Smooth muscle cell (in vitro differentiated cells): ENCODE data around the gene TTC4. TPM values are rescaled to one million over a fixed set of nuclear protein-coding genes. Genes with fewer than 3 reads are reported as not detected.
A peak's percentile ranks its signal among the peaks of the same experiment; 100 is the strongest.

Experiments used
- DNase-seq: peaks from one replicate; lab custom pipeline; 2025; ENCODE audit not compliant: unreplicated experiment; lab: John Stamatoyannopoulos, UW
- H2AFZ ChIP-seq: fragments of 200-600 bp; sonication (generic); 2 replicates; pipeline ENCODE4 v1.6.0; 2016; ENCODE audit warnings: antibody characterized with exemption, low read depth, mild to moderate bottlenecking
- H3F3A ChIP-seq: fragments of 200-600 bp; sonication (generic); 2 replicates; pipeline ENCODE4 v1.6.0; 2017; ENCODE audit warnings: antibody characterized with exemption, low read depth
- H3K27ac ChIP-seq: fragments of 200-600 bp; sonication (generic); 2 replicates; pipeline ENCODE4 v1.5.1; 2016; ENCODE audit warnings: low read depth, mild to moderate bottlenecking
- H3K27me3 ChIP-seq: fragments of 200-600 bp; sonication (generic); 2 replicates; pipeline ENCODE4 v1.6.1; 2016; ENCODE audit warnings: low read depth, mild to moderate bottlenecking
- H3K36me3 ChIP-seq: fragments of 200-600 bp; sonication (generic); 2 replicates; pipeline ENCODE4 v1.5.1; 2016; ENCODE audit warnings: low read depth
- H3K4me1 ChIP-seq: fragments of 200-600 bp; sonication (generic); 2 replicates; pipeline ENCODE4 v1.5.1; 2016; ENCODE audit warnings: low read depth
- H3K4me2 ChIP-seq: fragments of 200-600 bp; sonication (generic); 2 replicates; pipeline ENCODE4 v1.6.0; 2016; ENCODE audit warnings: mild to moderate bottlenecking
- H3K4me3 ChIP-seq: fragments of 200-600 bp; sonication (generic); 2 replicates; pipeline ENCODE4 v1.5.1; 2016; ENCODE audit warnings: mild to moderate bottlenecking
- H3K79me2 ChIP-seq: fragments of 200-600 bp; sonication (generic); 2 replicates; pipeline ENCODE4 v1.6.0; 2016; ENCODE audit warnings: low read depth, mild to moderate bottlenecking
- H3K9ac ChIP-seq: fragments of 200-600 bp; sonication (generic); 2 replicates; pipeline ENCODE4 v1.6.0; 2016; ENCODE audit warnings: low read depth
- H3K9me3 ChIP-seq: fragments of 200-600 bp; sonication (generic); replicated peaks from 2 replicates; pipeline ENCODE4 v1.5.1; 2016; ENCODE audit warnings: low read depth
- H4K20me1 ChIP-seq: fragments of 200-600 bp; sonication (generic); 2 replicates; pipeline ENCODE4 v1.6.0; 2016; ENCODE audit warnings: low read depth
- CTCF ChIP-seq: fragments of 200-600 bp; sonication (generic); IDR thresholded peaks from 2 replicates; pipeline ENCODE4 v1.5.1; 2017; ENCODE audit warnings: borderline replicate concordance, mild to moderate bottlenecking, antibody characterized with exemption; ENCODE audit not compliant: insufficient read depth, poor library complexity, severe bottlenecking
- WGBS: methylation state at CpG from one replicate; pipeline ENCODE4 v1.1.7; 2016; ENCODE audit warnings: low lambda C conversion rate; 5-methylcytosine and 5-hydroxymethylcytosine counted together
- polyA plus RNA-seq: library from polyadenylated mRNA; unstranded; fragments of >200 nt; fragmentation: Nextera tagmentation; extraction: Ambion mirVana; gene quantifications from 2 replicates; pipeline ENCODE4 v1.2.1, GENCODE V29; 2016
- total RNA-seq: library from RNA; depleted of rRNA; stranded (reverse); fragments of >200 nt; gene quantifications from 2 replicates; pipeline ENCODE4 v1.2.3, GENCODE V29; 2014

TTC4 gene
- total and polyA plus RNA-seq, 2 experiments from 2014 or later, result 14.7 to 27.3 TPM

- no peak overlapping the region for H3K27ac ChIP-seq
- H3K79me2 ChIP-seq, result peaks cover 17% of the 10 kb centered on the region
- no peaks in the 10 kb centered on the region for H3F3A ChIP-seq
- H2AFZ ChIP-seq, result no peak overlapping the region
- DNase-seq, result no peak
- H3K4me2 ChIP-seq, result no peak overlapping the region
- no peaks in the 10 kb centered on the region for H3K9me3 ChIP-seq
- no peak overlapping the region for H3K4me3 ChIP-seq
- peaks cover 5% of the 10 kb centered on the region for H3K36me3 ChIP-seq
- no peaks in the 10 kb centered on the region for H4K20me1 ChIP-seq
- WGBS, result 98% methylated on average over 20 of the region's 20 CpGs
- no peak for TF ChIP-seq CTCF
- H3K9ac ChIP-seq, result no peak overlapping the region
- peaks cover 7% of the 10 kb centered on the region for H3K4me1 ChIP-seq
- H3K27me3 ChIP-seq, result no peaks in the 10 kb centered on the region
These were observed 43.2 kb downstream of the TTC4 start for GRCh38 chr1:54758678-54759348.

- Histone ChIP-seq H3K9me3 (no peaks in the 10 kb centered on the region), H3K9ac (peak overlapping the region; percentile 93), H3K4me3 (peak overlapping the region; percentile 88), H3K79me2 (peaks cover 19% of the 10 kb centered on the region), H2AFZ (peak overlapping the region; percentile 97), H3K36me3 (no peaks in the 10 kb centered on the region), H3K27ac (peak overlapping the region; percentile 72), H3K27me3 (no peaks in the 10 kb centered on the region), H3K4me2 (peak overlapping the region; percentile 97), H4K20me1 (no peaks in the 10 kb centered on the region), H3K4me1 (peaks cover 11% of the 10 kb centered on the region), H3F3A (no peaks in the 10 kb centered on the region)
- TF ChIP-seq CTCF, result no peak
- no peak for DNase-seq
- 5% methylated on average over 11 of the region's 11 CpGs for WGBS
These were observed 48.1 kb downstream of the TTC4 start for GRCh38 chr1:54763816-54764132.

- Histone ChIP-seq H3K9me3 (no peaks in the 10 kb centered on the region), H3K36me3 (no peaks in the 10 kb centered on the region), H4K20me1 (no peaks in the 10 kb centered on the region), H3K4me1 (peaks cover 11% of the 10 kb centered on the region), H3K4me2 (peak within 1 kb of the TSS; percentile 97), H3K27me3 (no peaks in the 10 kb centered on the region), H3K79me2 (peaks cover 19% of the 10 kb centered on the region), H3K4me3 (peak within 1 kb of the TSS; percentile 88), H3K27ac (peak within 1 kb of the TSS; percentile 80), H2AFZ (peak within 1 kb of the TSS; percentile 97), H3F3A (no peaks in the 10 kb centered on the region), H3K9ac (peak within 1 kb of the TSS; percentile 93)
- TF ChIP-seq CTCF, result no peak
- 1% methylated on average over 56 of the region's 57 CpGs for WGBS
- peak; percentile 86 for DNase-seq
These were observed 48.7 kb downstream of the TTC4 start, which contains the start of gene PARS2 for GRCh38 chr1:54764133-54764921. TSS of gene PARS2 (minus strand) at chr1:54764523. CDS start at chr1:54759161, 5,362 bp downstream.
